AG10803 (cell line): ENCODE results near the gene IPO8.
"Not testable (repeated sequence)": the region's sequence is repeated elsewhere in the genome, so short reads cannot be mapped to it uniquely, and the experiment has no call there.

Experiments
- DNase-seq: peaks from one replicate; pipeline ENCODE4 v3.0.0; 2010; ENCODE audit warnings: low read depth
- H3K4me3 ChIP-seq: 2 replicates; pipeline ENCODE4 v1.5.1; 2011; ENCODE audit warnings: mild to moderate bottlenecking, low read length, control low read depth
- TF ChIP-seq, protein P1 (sequence below): conservative IDR thresholded peaks from 2 replicates; pipeline ENCODE4 v1.5.1; 2011; ENCODE audit warnings: mild to moderate bottlenecking, low read length, control low read depth, inconsistent platforms

The IPO8 gene

DNA sequence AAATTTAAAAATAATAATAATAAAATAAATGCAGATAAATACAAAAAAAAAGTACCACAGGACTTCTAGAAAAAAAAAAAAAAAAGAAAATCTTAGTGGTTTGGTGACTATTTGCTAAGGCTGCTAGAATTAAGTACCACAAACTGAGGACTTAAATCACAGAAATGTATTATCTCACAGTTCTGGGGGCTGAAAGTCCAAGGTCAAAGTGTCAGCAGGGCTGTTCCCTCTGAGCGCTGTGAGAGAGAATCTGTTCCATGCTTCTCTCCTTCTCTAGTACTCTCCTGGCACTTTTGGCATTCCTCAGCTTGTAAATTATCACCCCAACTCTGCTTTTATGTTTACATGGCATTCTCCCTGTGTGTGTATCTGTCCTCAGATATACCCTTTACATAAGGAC, 101.2 kb downstream of the IPO8 start:
- DNase-seq, result no peak
- H3K4me3 ChIP-seq, result no peak overlapping the region
- TF ChIP-seq, protein P1, sequence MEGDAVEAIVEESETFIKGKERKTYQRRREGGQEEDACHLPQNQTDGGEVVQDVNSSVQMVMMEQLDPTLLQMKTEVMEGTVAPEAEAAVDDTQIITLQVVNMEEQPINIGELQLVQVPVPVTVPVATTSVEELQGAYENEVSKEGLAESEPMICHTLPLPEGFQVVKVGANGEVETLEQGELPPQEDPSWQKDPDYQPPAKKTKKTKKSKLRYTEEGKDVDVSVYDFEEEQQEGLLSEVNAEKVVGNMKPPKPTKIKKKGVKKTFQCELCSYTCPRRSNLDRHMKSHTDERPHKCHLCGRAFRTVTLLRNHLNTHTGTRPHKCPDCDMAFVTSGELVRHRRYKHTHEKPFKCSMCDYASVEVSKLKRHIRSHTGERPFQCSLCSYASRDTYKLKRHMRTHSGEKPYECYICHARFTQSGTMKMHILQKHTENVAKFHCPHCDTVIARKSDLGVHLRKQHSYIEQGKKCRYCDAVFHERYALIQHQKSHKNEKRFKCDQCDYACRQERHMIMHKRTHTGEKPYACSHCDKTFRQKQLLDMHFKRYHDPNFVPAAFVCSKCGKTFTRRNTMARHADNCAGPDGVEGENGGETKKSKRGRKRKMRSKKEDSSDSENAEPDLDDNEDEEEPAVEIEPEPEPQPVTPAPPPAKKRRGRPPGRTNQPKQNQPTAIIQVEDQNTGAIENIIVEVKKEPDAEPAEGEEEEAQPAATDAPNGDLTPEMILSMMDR, result no peak

DNA sequence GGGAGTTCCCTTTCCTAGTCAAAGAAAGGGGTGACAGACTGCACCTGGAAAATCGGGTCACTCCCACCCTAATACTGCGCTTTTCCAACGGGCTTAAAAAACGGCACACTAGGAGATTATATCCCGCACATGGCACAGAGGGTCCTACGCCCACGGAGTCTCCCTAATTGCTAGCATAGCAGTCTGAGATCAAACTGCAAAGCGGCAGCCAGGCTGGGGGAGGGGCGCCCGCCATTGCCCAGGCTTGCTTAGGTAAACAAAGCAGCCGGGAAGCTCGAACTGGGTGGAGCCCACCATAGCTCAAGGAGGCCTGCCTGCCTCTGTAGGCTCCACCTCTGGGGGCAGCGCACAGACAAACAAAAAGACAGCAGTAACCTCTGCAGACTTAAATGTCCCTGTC, 107.1 kb downstream of the IPO8 start:
- DNase-seq, H3K4me3 ChIP-seq: not testable (repeated sequence)

DNA sequence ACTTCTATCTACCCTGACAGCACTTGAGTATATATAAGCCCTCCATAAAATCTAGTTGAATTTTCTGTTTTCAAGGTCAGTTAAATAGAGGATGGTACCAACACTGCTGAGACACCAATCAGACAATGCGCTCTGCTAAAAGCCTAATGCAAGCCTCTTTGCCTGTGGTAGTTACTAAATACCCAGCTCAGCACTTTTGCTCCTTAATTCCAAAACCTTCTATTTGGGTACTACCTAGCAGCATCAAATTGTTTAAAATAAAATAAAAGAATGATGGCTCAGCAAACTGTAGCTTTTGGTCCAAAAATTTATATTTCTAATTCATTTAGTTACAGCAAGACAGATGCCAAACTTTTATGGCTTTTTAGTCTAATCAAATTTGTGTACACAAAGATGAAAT, 107.9 kb downstream of the IPO8 start:
- no peak for DNase-seq
- no peak overlapping the region for H3K4me3 ChIP-seq
- TF ChIP-seq, protein P1, result no peak

DNA sequence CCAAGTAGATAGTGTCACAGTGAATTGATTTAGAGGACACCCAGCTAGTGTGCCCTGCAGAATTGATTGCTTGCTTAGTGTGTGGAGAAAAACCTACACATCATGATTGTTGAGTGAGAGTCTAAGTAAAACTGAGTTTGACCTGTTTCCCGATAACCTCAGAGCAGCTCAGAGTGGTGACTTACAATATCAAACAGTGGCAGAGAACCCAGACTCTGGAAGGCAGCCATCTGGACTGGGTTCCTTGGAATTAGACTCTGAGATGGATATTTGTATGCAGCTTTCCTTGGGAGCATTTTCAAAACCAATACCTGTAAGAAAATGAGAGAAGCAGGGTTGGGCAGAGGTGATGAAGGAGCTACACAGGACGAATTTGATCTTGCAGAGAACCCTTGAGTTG, 109.8 kb downstream of the IPO8 start:
- TF ChIP-seq, protein P1, result no peak
- no peak overlapping the region for H3K4me3 ChIP-seq
- DNase-seq, result no peak

DNA sequence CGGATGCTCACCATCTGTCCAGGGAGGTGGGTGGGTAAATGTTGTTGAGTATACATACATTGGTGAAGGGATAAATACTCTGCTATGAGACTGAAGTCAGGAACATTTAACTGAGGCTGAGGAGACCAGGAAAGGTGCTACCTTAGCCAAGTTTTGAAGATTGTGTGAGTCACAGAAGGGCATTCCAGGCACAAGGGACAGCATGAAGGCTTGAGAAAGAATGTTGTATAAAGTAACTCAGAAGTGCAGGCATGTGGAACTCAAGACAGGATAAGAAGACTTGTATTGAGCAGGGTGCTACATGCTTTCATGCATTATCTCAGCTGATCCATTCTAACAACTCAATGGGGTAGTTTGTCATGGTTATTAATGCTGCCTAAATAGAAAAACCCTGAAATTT, 112.7 kb downstream of the IPO8 start:
- TF ChIP-seq, protein P1, result no peak
- peak; percentile 1 for DNase-seq
- no peak overlapping the region for H3K4me3 ChIP-seq

DNA sequence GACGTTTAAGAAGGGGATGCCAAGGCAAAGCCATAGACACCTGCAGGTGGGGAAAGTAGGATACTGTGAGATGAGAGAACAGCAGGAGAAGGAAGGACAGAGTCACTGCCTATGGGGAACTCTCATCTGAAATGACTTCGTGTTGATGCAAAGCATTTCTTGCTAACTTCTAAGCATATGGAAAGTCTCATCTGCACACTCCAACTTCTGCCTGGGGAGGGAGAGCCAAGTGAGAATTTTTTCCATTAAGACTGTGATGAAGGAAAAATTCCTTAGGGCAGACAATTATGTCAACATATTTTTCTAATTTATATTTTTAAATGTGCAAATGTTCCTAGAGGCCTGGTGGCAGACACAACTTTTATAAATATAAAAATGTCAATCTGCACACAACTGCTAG, 115.3 kb downstream of the IPO8 start:
- TF ChIP-seq, protein P1, result no peak
- DNase-seq, result no peak

More for the DNA sequence above, 115.3 kb downstream of the IPO8 start:
- no peak overlapping the region for H3K4me3 ChIP-seq
